KMS-11 (cell line): ENCODE measurements around the gene MYH10.

Source experiments
- H2AFZ ChIP-seq: fragments of 200-600 bp; sonication (generic); 2 replicates; pipeline ENCODE4 v1.6.1; 2016; ENCODE audit warnings: antibody characterized with exemption, mixed run types, low read depth
- H3K27ac ChIP-seq: fragments of 200-600 bp; sonication (generic); 2 replicates; pipeline ENCODE4 v1.6.1; 2016; ENCODE audit warnings: mild to moderate bottlenecking, mixed run types
- H3K27me3 ChIP-seq: fragments of 200-600 bp; sonication (generic); 2 replicates; pipeline ENCODE4 v1.6.1; 2017; ENCODE audit warnings: mild to moderate bottlenecking, low read depth, mixed run types, moderate library complexity; ENCODE audit not compliant: insufficient read depth
- H3K36me3 ChIP-seq: fragments of 200-600 bp; sonication (generic); 2 replicates; pipeline ENCODE4 v1.6.1; 2017; ENCODE audit warnings: mild to moderate bottlenecking, mixed run types; ENCODE audit not compliant: insufficient read depth
- H3K4me1 ChIP-seq: fragments of 200-600 bp; sonication (generic); 2 replicates; pipeline ENCODE4 v1.6.1; 2016; ENCODE audit warnings: mild to moderate bottlenecking, low read depth, mixed run types; ENCODE audit not compliant: poor library complexity, severe bottlenecking
- H3K4me2 ChIP-seq: fragments of 200-600 bp; sonication (generic); 2 replicates; pipeline ENCODE4 v1.7.0; 2016; ENCODE audit warnings: mild to moderate bottlenecking, mixed run types
- H3K4me3 ChIP-seq: fragments of 200-600 bp; sonication (generic); IDR thresholded peaks from 2 replicates; pipeline ENCODE4 v1.6.1; 2017; ENCODE audit warnings: low read depth, low read length, mixed read lengths; ENCODE audit not compliant: insufficient read depth
- H3K79me2 ChIP-seq: fragments of 200-600 bp; sonication (generic); 2 replicates; pipeline ENCODE4 v1.6.1; 2016; ENCODE audit warnings: low read depth, mixed run types; ENCODE audit not compliant: insufficient read depth
- H3K9ac ChIP-seq: fragments of 200-600 bp; sonication (generic); 2 replicates; pipeline ENCODE4 v1.6.1; 2016; ENCODE audit warnings: mild to moderate bottlenecking, mixed run types
- H4K20me1 ChIP-seq: fragments of 200-600 bp; sonication (generic); 2 replicates; pipeline ENCODE4 v1.6.1; 2016; ENCODE audit warnings: mild to moderate bottlenecking, mixed run types; ENCODE audit not compliant: insufficient read depth
- CTCF ChIP-seq: fragments of 200-600 bp; sonication (generic); conservative IDR thresholded peaks from 2 replicates; pipeline ENCODE4 v1.6.1; 2017; ENCODE audit warnings: low read depth, mild to moderate bottlenecking, antibody characterized with exemption, low read length, moderate library complexity, mixed read lengths

The MYH10 gene

DNA sequence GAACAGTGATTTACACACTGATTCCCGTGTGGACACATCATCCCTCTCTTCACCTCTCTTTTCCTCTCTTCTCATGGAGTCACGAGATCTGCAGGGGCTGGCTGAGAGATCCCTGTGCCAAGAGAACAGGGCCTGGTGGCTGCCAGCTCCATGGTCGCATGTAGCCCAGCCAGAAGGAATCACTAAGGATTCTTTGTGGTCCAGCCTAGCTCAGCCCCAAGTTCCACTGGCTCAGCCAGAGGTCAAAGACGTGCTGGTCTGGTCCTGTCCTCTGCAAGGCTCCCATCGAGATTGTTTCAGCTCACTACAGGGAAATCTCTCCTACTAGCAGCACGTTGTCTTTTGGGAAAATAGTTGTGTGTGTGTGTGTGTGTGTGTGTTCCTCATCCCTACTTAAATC is 128.4 kb downstream of the MYH10 start:
- TF ChIP-seq CTCF = no peak
- H4K20me1 ChIP-seq = no peaks in the 10 kb centered on the region
- H2AFZ ChIP-seq = no peak overlapping the region
- H3K4me2 ChIP-seq = no peak overlapping the region
- no peaks in the 10 kb centered on the region for H3K79me2 ChIP-seq
- H3K9ac ChIP-seq = no peak overlapping the region
- no peaks in the 10 kb centered on the region for H3K4me1 ChIP-seq
- H3K36me3 ChIP-seq = no peaks in the 10 kb centered on the region
- H3K27ac ChIP-seq = no peak overlapping the region
- H3K27me3 ChIP-seq = no peaks in the 10 kb centered on the region
- H3K4me3 ChIP-seq = no peak overlapping the region

GRCh38 chr17:8500609-8501008 is 129.9 kb downstream of the MYH10 start:
- Histone ChIP-seq H3K79me2 (no peaks in the 10 kb centered on the region), H3K9ac (no peak overlapping the region), H3K4me3 (no peak overlapping the region), H3K4me1 (no peaks in the 10 kb centered on the region), H3K4me2 (no peak overlapping the region), H2AFZ (no peak overlapping the region), H3K27ac (no peak overlapping the region), H3K27me3 (no peaks in the 10 kb centered on the region), H3K36me3 (no peaks in the 10 kb centered on the region), H4K20me1 (no peaks in the 10 kb centered on the region)
- TF ChIP-seq CTCF = no peak

DNA sequence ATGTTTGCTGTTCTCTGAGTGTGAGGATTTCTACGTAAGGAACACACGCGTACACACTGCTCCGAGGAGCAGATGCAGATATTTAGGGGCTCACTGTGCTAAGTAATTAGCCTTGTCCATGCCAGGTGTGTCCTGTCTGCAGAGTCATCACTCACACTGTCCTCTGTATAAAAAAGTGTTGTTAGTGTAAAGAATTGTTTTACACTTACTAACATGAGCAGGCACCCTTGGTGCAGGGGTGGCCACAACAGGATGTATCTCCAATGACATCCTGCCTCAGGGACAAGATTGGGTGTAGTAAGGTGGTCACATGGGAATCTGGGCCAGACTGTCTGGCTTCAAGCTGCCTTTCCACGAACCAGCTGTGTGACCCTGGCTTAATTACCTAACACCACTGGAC is 130.9 kb downstream of the MYH10 start:
- no peaks in the 10 kb centered on the region for H3K79me2 ChIP-seq
- no peak overlapping the region for H3K4me2 ChIP-seq
- no peaks in the 10 kb centered on the region for H3K27me3 ChIP-seq
- no peaks in the 10 kb centered on the region for H3K4me1 ChIP-seq
- no peak overlapping the region for H3K27ac ChIP-seq
- no peaks in the 10 kb centered on the region for H3K36me3 ChIP-seq
- no peak for TF ChIP-seq CTCF
- H3K9ac ChIP-seq = no peak overlapping the region
- no peak overlapping the region for H2AFZ ChIP-seq
- no peak overlapping the region for H3K4me3 ChIP-seq
- no peaks in the 10 kb centered on the region for H4K20me1 ChIP-seq

GRCh38 chr17:8499171-8499570 is 131.4 kb downstream of the MYH10 start:
- Histone ChIP-seq H2AFZ (no peak overlapping the region), H3K4me2 (no peak overlapping the region), H3K4me3 (no peak overlapping the region), H3K4me1 (no peaks in the 10 kb centered on the region), H3K9ac (no peak overlapping the region), H3K27me3 (no peaks in the 10 kb centered on the region), H4K20me1 (no peaks in the 10 kb centered on the region), H3K79me2 (no peaks in the 10 kb centered on the region), H3K36me3 (no peaks in the 10 kb centered on the region), H3K27ac (no peak overlapping the region)
- TF ChIP-seq CTCF = no peak

- Histone ChIP-seq H4K20me1 (no peaks in the 10 kb centered on the region), H3K36me3 (no peaks in the 10 kb centered on the region), H3K4me2 (no peak overlapping the region), H3K9ac (no peak overlapping the region), H2AFZ (no peak overlapping the region), H3K4me1 (no peaks in the 10 kb centered on the region), H3K27me3 (no peaks in the 10 kb centered on the region), H3K27ac (no peak overlapping the region), H3K4me3 (no peak overlapping the region), H3K79me2 (no peaks in the 10 kb centered on the region)
- no peak for TF ChIP-seq CTCF
Measured at GRCh38 chr17:8496081-8496480, 134.4 kb downstream of the MYH10 start.
